A673 (cell line): ENCODE measurements around the gene CYP2F1.

ENCODE experiments used
- CTCF ChIP-seq: fragments of 300-800, 200-600 bp; sonication (generic); conservative IDR thresholded peaks from 2 replicates; pipeline ENCODE4 v1.5.1; 2017; ENCODE audit warnings: low read depth, mild to moderate bottlenecking, antibody characterized with exemption, low read length, moderate library complexity, mixed read lengths
- EZH2 ChIP-seq: fragments of 200-600 bp; sonication (generic); IDR thresholded peaks from 2 replicates; pipeline ENCODE4 v1.6.1; 2017; ENCODE audit warnings: borderline replicate concordance, low read depth, mild to moderate bottlenecking, mixed read lengths, antibody characterized with exemption, low read length; ENCODE audit not compliant: poor library complexity, severe bottlenecking

DNA sequence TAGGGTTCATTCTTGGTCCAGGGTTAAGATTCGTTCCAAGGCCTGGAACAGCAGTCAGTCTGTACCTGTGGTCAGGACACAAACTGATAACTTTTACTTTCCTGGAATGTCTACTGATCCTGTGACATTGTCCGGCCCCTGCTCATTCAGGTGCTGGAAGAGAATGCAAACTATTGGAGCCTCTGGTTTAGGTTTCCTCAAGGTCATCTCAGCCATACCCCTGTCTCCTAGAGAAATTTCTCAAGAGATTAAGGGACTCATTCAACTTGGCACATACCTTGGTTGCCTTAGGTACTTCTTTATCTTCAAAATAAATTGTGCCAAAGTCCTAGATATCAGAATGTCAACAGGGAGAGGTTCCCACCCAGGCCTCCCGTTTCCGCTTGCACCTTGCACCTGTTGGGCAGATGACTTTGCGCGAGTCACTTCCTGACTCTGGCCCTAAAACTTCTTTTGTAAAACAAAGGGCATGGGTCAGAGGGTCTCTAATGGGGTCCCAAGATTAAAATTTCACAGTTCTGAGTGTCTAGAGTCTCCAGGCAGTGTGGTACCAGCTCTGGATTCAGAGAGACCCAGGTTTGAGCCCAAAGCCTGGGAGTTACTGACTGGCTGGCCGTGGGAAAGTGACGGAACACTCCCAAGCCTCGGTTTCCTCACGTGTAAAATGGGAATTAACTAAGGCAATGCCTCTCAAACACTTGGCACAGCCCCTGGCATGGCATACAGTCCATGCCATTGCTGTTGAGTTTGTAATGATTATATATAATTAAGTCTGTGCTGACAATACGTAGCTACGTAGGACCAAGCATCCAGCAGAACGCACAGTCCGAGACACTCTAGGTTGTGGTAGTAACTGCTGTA is 52.9 kb downstream of the CYP2F1 start:
- TF ChIP-seq EZH2 (no peak), CTCF (no peak)
